Measurements from ENCODE around the gene PCDHGA3.
"Not testable (repeated sequence)": the region's sequence is repeated elsewhere in the genome, so short reads cannot be mapped to it uniquely, and the experiment has no call there.

PCDHGA3 gene

DNA sequence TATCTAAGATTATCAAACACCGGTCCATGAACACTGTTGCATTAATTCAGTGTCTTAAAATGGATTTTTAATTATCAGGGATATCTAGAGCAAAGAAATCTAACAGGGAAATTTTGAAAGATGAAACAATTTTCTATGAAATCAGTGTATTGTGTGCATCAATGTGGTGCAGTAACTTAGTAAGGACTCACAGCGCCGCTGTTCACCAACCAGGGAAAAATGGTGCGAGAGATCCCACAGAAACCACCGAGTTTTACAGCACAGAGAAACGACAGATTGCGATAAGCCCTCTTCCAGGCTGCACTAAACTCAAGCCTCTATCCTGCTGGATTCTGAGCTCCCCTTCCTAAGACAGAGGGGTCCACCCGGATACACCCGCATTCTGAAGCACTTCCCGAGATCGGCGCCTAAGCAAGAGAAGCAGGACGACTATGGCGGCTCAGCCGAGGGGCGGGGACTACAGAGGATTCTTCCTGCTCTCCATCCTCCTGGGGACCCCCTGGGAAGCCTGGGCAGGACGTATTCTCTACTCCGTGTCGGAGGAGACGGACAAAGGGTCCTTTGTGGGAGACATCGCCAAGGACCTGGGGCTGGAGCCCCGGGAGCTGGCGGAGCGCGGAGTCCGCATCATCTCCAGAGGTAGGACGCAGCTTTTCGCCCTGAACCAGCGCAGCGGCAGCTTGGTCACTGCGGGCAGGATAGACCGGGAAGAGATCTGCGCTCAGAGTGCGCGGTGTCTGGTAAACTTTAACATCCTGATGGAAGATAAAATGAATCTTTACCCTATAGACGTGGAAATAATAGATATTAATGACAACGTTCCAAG, 39.1 kb downstream of the PCDHGA3 start, which contains the start of gene PCDHGA7:
Gene PCDHGA7 (plus strand): TSS at position 274 of the 826 bp plus-strand sequence. CDS start 158 bp downstream, at position 432.
- DNase-seq (ENCODE audit: low read depth), result peak; percentile 14

DNA sequence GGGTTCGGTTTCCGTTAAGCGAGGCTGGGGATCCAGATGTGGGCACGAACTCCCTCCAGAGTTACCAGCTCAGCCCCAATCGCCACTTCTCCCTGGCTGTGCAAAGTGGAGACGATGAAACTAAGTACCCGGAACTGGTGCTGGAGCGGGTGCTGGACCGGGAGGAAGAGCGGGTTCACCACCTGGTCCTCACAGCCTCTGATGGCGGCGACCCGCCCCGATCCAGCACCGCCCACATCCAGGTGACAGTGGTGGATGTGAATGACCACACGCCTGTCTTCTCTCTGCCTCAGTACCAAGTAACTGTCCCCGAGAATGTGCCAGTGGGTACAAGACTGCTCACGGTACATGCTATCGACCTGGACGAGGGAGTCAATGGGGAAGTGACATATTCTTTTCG, 39.7 kb downstream of the PCDHGA3 start:
- no peak for DNase-seq (ENCODE audit: low read depth)

DNA sequence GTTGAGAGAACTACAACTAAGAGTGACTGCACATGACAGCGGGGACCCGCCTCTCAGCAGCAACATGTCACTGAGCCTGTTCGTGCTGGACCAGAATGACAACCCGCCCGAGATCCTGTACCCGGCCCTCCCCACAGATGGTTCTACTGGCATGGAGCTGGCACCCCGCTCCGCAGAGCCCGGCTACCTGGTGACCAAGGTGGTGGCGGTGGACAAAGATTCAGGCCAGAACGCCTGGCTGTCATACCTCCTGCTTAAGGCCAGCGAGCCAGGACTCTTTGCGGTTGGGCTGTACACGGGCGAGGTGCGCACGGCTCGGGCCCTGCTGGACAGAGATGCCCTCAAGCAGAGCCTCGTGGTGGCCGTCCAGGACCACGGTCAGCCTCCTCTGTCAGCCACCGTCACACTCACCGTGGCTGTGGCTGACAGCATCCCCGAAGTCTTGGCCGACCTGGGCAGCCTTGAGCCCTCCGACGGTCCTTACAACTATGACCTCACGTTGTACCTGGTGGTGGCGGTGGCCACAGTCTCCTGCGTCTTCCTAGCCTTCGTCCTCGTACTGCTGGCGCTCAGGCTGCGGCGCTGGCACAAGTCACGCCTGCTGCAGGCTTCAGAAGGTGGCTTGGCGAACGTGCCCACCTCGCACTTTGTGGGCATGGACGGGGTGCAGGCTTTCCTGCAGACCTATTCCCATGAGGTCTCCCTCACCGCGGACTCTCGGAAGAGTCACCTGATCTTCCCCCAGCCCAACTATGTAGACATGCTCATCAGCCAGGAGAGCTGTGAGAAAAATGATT, 41.0 kb downstream of the PCDHGA3 start:
- DNase-seq (ENCODE audit: low read depth), result no peak

DNA sequence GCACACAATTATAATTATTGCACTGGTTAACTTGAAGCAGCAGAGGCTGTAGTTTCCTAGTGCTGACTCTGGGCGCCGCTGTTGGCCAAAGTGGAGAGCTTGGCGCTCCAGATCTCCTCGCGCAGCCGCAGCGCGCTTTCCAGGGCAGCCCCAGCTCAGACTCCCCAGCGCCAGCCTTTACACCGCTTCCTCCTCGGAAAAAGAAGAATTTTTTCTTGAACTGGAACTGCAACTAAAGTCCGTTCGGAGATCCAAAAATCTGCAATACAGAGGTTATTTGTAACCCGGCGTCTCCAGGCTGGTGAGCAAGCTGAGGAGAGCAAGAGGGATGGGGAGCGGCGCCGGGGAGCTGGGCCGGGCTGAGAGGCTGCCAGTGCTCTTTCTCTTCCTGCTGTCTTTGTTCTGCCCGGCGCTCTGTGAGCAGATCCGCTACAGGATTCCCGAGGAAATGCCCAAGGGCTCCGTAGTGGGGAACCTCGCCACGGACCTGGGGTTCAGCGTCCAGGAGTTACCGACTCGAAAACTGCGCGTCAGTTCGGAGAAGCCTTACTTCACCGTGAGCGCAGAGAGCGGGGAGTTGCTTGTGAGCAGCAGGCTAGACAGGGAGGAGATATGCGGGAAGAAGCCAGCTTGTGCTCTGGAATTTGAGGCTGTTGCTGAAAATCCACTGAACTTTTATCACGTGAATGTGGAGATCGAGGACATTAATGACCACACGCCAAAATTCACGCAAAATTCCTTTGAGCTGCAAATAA, 44.1 kb downstream of the PCDHGA3 start, which contains the start of gene PCDHGB4:
Gene PCDHGB4 (plus strand): TSS at position 142 of the 755 bp plus-strand sequence. CDS start 187 bp downstream, at position 329.
- DNase-seq (ENCODE audit: low read depth), result not testable (repeated sequence)

DNA sequence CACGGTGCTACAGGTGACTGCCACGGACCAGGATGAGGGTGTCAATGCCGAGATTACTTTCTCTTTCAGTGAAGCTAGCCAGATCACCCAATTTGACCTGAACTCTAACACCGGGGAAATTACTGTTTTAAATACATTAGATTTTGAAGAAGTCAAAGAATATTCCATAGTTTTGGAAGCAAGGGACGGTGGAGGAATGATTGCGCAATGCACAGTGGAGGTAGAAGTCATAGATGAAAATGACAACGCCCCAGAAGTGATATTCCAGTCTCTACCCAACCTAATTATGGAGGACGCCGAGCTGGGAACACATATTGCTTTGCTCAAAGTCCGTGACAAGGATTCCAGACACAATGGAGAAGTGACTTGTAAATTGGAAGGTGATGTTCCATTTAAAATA, 45.0 kb downstream of the PCDHGA3 start:
- no peak for DNase-seq (ENCODE audit: low read depth)

DNA sequence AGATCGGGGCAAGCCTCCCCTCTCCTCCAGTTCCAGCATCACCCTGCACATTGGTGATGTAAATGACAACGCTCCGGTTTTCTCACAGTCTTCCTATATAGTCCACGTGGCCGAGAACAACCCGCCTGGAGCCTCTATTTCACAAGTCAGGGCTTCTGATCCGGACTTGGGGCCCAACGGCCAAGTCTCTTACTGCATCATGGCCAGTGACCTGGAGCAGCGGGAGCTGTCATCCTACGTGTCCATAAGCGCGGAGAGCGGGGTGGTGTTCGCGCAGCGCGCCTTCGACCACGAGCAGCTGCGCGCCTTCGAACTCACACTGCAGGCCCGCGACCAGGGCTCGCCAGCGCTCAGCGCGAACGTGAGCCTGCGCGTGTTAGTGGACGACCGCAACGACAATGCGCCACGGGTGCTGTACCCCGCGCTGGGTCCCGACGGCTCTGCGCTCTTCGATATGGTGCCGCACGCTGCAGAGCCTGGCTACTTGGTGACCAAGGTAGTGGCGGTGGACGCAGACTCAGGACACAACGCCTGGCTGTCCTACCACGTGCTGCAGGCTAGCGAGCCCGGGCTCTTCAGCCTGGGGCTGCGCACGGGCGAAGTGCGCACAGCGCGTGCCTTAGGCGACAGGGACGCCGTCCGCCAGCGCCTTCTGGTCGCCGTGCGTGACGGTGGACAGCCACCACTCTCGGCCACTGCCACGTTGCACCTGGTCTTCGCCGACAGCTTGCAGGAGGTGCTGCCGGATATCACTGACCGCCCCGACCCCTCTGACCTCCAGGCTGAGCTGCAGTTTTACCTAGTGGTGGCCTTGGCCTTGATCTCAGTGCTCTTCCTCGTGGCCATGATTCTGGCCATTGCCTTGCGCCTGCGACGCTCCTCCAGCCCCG, 45.8 kb downstream of the PCDHGA3 start:
- no peak for DNase-seq (ENCODE audit: low read depth)

DNA sequence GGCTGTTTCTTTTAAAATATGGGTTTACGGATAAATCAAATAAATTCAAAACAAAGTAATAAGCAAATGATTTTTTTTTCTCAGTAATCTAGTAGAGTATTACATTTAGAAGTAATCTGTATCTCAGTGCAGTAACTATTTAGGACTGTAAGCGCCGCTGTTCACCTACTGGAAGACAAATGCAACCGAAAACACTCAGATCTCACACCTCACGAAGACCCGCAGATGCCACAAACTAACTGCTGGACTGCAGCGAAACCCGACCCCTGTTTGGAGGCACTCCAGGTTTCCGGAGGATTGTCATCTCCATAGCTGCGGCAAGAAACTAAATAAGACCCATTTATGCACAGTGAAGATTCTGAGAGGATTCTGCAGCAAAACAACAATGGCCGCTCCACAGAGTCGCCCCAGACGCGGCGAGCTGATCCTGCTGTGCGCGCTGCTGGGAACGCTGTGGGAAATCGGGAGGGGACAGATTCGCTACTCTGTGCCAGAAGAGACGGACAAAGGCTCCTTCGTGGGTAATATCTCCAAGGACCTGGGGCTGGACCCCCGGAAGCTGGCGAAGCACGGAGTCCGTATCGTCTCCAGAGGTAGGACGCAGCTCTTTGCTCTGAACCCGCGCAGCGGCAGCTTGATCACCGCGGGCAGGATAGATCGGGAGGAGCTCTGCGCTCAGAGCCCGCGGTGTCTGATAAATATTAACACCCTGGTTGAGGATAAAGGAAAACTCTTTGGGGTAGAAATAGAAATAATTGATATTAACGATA, 49.0 kb downstream of the PCDHGA3 start, which contains the start of gene PCDHGA8:
Gene PCDHGA8 (plus strand): TSS at position 205 of the 770 bp plus-strand sequence. CDS start 181 bp downstream, at position 386.
- no peak for DNase-seq (ENCODE audit: low read depth)

DNA sequence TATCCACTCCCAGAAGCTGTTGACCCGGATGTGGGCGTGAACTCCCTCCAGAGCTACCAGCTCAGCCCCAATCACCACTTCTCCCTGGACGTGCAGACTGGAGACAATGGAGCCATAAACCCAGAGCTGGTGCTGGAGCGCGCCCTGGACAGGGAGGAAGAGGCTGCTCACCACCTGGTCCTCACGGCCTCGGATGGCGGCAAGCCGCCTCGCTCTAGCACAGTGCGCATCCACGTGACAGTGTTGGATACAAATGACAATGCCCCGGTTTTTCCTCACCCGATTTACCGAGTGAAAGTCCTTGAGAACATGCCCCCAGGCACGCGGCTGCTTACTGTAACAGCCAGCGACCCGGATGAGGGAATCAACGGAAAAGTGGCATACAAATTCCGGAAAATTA, 49.6 kb downstream of the PCDHGA3 start:
- DNase-seq (ENCODE audit: low read depth), result no peak

DNA sequence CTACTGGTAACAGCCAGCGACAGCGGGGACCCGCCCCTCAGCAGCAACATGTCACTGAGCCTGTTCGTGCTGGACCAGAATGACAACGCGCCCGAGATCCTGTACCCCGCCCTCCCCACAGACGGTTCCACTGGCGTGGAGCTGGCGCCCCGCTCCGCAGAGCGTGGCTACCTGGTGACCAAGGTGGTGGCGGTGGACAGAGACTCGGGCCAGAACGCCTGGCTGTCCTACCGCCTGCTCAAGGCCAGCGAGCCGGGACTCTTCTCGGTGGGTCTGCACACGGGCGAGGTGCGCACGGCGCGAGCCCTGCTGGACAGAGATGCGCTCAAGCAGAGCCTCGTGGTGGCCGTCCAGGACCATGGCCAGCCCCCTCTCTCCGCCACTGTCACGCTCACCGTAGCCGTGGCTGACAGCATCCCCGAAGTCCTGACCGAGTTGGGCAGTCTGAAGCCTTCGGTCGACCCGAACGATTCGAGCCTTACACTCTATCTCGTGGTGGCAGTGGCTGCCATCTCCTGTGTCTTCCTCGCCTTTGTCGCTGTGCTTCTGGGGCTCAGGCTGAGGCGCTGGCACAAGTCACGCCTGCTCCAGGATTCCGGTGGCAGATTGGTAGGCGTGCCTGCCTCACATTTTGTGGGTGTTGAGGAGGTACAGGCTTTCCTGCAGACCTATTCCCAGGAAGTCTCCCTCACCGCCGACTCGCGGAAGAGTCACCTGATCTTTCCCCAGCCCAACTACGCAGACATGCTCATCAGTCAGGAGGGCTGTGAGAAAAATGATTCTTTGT, 51.0 kb downstream of the PCDHGA3 start:
- not testable (repeated sequence) for DNase-seq (ENCODE audit: low read depth)

Data from fibroblast of the conjunctiva (primary cell).